Erythroblast (primary cell): ENCODE measurements around the gene CMC1.

ENCODE experiments used
- GATA1 ChIP-seq: IDR thresholded peaks from 2 replicates; pipeline ENCODE4 v1.6.1; 2011; ENCODE audit warnings: low read depth, mild to moderate bottlenecking, control low read depth, low read length, moderate library complexity
- POLR2A ChIP-seq: IDR thresholded peaks from 2 replicates; pipeline ENCODE4 v1.6.1; 2011; ENCODE audit warnings: mild to moderate bottlenecking, low read length

- no peak for TF ChIP-seq POLR2A
- no peak for TF ChIP-seq GATA1
Observed at GRCh38 chr3:28348265-28348628, 106.8 kb downstream of the CMC1 start.
